OCI-LY7 (cell line): ENCODE results near the gene ENG.

Experiments used
- CTCF ChIP-seq: fragments of 200-600 bp; sonication (generic); conservative IDR thresholded peaks from 2 replicates; pipeline ENCODE4 v1.5.1; 2014; ENCODE audit warnings: mild to moderate bottlenecking, antibody characterized with exemption, low read length, moderate library complexity, mixed read lengths
- EZH2phosphoT487 ChIP-seq: fragments of 200-600 bp; sonication (generic); IDR thresholded peaks from 2 replicates; pipeline ENCODE4 v1.6.1; 2018; ENCODE audit warnings: low read depth, borderline replicate concordance, mild to moderate bottlenecking, mixed run types, antibody characterized with exemption, low read length, moderate library complexity, mixed read lengths

GRCh38 chr9:127781806-127782205, 72.7 kb downstream of the ENG start:
- no peak for TF ChIP-seq CTCF
- TF ChIP-seq EZH2phosphoT487, result no peak
